Right atrium auricular region (tissue), 2 donors: ENCODE results near the gene PRPF8. TPM values are rescaled to one million over a fixed set of nuclear protein-coding genes. Genes with fewer than 3 reads are reported as not detected.
A peak's percentile ranks its signal among the peaks of the same experiment; 100 is the strongest.

ENCODE experiments used
- DNase-seq: peaks from one replicate; pipeline ENCODE4 v3.0.0-alpha.2; 2019; ENCODE audit warnings: low spot score
- H3K27ac ChIP-seq, 2 donors: fragments of 200-600 bp; sonication (generic); 1 replicate in 1 of 2; 2 replicates in 1 of 2; pipeline ENCODE4 v1.5.1; 2016 to 2019
- H3K27me3 ChIP-seq, 2 donors: fragments of 200-600 bp; sonication (generic); one replicate each; pipeline versions ENCODE4 v1.5.1 to v1.6.0; 2017 to 2019
- H3K36me3 ChIP-seq: fragments of 200-600 bp; sonication (generic); one replicate; pipeline ENCODE4 v1.5.1; 2016
- H3K4me1 ChIP-seq, 2 donors: fragments of 200-600 bp; sonication (generic); one replicate each; pipeline versions ENCODE4 v1.5.1 to v1.6.0; 2017 to 2019
- H3K4me3 ChIP-seq, 2 donors: fragments of 200-600 bp; sonication (generic); 1 replicate in 1 of 2; 2 replicates in 1 of 2; pipeline ENCODE4 v1.5.1; 2017 to 2019; ENCODE audit warnings: mild to moderate bottlenecking in 1 of 2, moderate library complexity in 1 of 2
- H3K9me3 ChIP-seq, 2 donors: fragments of 200-600 bp; sonication (generic); one replicate each; pipeline ENCODE4 v1.5.1; 2019
- total RNA-seq, 2 donors: library from RNA; depleted of rRNA; stranded (reverse); fragments of >200 nt; gene quantifications; one replicate each; pipeline ENCODE4 v1.1.0, GENCODE V29; 2016
- TF ChIP-seq, protein P1 (sequence below), 2 donors: fragments of 200-600 bp; sonication (generic); IDR thresholded peaks; one replicate each; pipeline ENCODE4 v1.5.1; 2019; ENCODE audit warnings: antibody characterized with exemption in 2 of 2

The PRPF8 gene
- total RNA-seq, 2 donors from 2014 or later, result 90.1 to 144 TPM

DNA sequence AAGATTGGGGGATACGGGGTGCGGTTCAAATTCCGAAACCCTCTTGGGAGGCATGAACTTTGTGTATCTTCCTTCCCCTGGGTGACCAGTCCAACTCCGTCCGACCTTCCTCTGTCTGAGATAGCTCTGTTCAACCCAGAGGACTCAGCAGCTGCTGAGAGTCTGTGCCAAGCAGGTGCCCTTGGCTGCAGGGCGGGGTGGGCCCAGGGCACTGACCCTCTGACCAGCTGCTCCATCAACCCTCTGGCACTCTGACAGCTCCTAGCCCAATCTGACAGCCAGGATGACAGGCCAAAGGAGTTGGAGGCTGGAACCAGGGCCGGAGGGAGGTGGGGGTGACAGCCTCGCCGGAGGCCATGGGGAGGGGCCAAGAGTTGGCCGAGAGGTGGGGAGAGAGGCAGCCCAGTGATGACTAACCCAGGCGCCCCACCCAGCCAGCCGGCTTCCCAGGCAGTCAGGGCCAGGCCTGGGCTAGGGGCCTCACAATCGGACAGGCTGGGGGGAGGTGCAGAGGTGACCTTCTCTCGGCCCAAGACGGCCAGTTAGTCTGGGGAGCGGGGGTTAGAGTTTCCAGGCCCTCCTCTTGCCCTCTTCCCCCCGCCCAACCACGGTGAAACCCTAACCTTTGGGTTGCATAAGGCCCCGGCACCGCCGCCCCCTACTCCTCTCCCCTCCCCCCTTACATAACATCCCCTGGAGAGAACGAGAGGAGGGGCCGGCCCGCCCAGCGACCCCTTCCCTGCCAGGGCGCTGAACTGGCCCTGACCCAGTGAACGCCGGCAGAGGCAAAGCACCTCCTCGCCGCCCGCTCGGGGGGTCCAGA is 30.5 kb upstream of the PRPF8 start:
- Histone ChIP-seq H3K4me3 (peak overlapping the region; percentile 86 to 100), H3K9me3 (no peaks in the 10 kb centered on the region), H3K4me1 (peaks cover 0 to 60% of the 10 kb centered on the region in 2 donors), H3K27ac (peak overlapping the region; percentile 100), H3K36me3 (peaks cover 42% of the 10 kb centered on the region), H3K27me3 (no peaks in the 10 kb centered on the region)
- TF ChIP-seq, protein P1, sequence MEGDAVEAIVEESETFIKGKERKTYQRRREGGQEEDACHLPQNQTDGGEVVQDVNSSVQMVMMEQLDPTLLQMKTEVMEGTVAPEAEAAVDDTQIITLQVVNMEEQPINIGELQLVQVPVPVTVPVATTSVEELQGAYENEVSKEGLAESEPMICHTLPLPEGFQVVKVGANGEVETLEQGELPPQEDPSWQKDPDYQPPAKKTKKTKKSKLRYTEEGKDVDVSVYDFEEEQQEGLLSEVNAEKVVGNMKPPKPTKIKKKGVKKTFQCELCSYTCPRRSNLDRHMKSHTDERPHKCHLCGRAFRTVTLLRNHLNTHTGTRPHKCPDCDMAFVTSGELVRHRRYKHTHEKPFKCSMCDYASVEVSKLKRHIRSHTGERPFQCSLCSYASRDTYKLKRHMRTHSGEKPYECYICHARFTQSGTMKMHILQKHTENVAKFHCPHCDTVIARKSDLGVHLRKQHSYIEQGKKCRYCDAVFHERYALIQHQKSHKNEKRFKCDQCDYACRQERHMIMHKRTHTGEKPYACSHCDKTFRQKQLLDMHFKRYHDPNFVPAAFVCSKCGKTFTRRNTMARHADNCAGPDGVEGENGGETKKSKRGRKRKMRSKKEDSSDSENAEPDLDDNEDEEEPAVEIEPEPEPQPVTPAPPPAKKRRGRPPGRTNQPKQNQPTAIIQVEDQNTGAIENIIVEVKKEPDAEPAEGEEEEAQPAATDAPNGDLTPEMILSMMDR (IDR thresholded peaks at IDR 0.05), result no peak
- DNase-seq, result peak; percentile 95

DNA sequence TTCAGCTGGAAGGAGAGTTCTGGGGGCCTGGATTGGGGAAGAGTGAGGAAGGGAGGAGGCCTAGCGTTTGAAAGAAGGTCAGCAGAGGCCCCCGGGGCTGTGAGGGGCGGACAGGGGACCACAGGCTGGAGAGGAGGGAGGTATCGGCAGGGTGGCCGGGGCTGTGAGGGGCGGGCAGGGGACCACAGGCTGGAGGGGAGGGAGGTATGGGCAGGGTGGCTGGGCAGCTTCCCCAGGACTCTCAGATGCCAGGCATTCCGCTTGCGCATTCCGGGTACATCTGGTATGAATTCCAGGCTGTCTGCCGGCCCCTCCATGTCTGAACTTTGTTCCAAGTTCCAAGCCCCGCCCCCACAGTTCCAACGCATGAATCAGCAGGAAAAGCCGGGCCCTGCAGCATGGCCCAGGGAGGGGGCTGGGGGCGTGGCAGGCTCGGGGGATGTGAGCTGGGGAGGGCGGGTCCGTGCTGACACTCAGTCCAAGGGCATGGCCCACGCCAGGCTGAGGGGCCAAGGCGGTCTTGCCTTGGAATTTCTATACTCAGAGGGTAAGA is 29.8 kb upstream of the PRPF8 start:
- peaks cover 42% of the 10 kb centered on the region for H3K36me3 ChIP-seq
- peak; percentile 99 for DNase-seq
- H3K27ac ChIP-seq, result peak overlapping the region; percentile 100
- TF ChIP-seq, protein P1 (IDR thresholded peaks at IDR 0.05), result no peak
- H3K4me1 ChIP-seq, result peaks cover 0 to 65% of the 10 kb centered on the region in 2 donors
- H3K27me3 ChIP-seq, result no peaks in the 10 kb centered on the region
- peak overlapping the region; percentile 86 to 100 for H3K4me3 ChIP-seq
- H3K9me3 ChIP-seq, result no peaks in the 10 kb centered on the region

DNA sequence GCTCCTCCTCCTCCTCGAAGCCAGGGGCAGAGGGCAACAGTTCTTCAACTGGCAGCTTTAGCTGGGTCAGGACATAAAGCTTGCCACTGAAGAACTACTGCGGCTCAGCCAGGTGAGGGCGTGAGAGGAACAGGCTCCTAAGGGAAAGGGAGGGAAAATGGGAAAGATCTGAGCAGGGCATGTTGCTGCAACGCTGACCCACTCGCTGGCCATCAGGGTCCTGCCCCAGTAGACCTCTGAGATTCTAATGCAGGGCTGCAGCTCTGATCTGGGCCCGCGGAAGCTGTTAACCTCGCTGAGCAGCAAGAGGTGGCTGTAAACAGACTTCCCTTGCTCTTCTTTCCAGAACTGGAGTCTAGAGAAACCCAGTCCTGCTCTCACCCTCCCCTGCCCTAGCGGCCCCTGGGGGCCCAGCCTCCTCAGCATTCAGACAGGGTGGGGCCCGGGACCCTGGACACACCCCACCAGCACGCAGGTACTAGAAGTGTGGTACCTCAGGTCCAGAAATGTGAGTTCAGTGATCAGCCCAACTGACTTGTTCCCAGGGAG is 29.3 kb upstream of the PRPF8 start:
- peaks cover 42% of the 10 kb centered on the region for H3K36me3 ChIP-seq
- TF ChIP-seq, protein P1 (IDR thresholded peaks at IDR 0.05), result no peak
- H3K4me3 ChIP-seq, result peak overlapping the region; percentile 86 to 100
- H3K9me3 ChIP-seq, result no peaks in the 10 kb centered on the region
- H3K27me3 ChIP-seq, result no peaks in the 10 kb centered on the region
- peak overlapping the region; percentile 100 for H3K27ac ChIP-seq
- peaks cover 0 to 67% of the 10 kb centered on the region in 2 donors for H3K4me1 ChIP-seq
- no peak for DNase-seq

DNA sequence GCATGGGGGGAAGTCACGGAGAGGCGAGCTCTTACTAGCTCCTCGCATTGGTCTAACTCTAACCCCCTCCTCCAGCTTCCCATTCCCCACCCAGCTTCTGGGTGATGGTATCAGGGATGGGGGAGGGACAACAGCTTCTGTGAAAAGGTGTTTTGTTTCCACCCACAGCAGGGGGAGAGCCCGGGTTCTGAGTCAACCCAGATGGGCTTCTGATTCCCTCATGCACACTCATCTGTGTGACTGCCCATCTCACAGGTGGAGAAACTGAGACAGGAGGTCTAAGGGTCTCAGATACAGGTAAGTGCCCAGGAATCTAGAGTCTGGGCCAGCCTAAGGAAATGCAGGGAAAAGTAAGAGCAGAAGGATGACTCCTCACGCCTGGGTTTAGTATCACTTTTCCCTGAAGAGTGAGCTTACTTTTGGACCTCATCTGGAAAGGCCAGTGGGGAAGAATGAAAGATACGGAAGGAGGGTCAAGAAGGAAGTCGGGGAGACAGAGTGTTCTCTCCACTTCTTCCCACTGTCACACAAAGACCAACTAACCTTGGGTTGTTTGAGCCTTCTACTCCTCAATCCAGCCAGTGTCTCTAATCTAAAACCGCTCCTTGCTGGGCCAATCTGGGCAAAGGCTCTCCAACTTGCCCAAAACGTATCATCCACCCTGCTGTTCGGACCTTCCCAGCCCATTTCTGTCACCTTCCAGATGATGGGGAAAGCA is 28.7 kb upstream of the PRPF8 start:
- Histone ChIP-seq H3K27me3 (no peaks in the 10 kb centered on the region), H3K4me3 (peak overlapping the region; percentile 86 to 100), H3K4me1 (peaks cover 0 to 61% of the 10 kb centered on the region in 2 donors), H3K36me3 (peaks cover 42% of the 10 kb centered on the region), H3K9me3 (no peaks in the 10 kb centered on the region), H3K27ac (peak overlapping the region; percentile 100)
- no peak for DNase-seq
- TF ChIP-seq, protein P1 (IDR thresholded peaks at IDR 0.05), result no peak

DNA sequence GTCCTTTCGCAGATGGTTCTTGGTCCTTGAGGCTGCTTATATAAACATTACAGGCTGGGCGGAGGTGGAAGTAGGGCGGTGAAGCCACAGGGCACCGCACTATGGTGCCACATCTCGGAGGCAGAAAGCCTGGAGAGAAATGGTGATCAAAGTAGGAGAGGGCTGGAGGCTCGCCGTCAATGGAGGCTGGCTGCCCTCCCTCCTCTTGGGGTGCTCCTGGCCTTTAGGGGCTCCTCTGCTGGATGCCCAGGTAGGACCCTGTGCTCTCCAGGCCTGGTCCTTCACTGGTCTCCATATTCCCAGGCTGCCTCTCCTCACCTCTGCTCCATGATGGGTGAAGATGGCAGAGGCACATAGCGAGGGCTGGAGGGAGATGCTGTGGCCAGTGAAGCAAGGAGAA is 27.6 kb upstream of the PRPF8 start:
- Histone ChIP-seq H3K4me3 (no peak overlapping the region), H3K4me1 (peaks cover 0 to 51% of the 10 kb centered on the region in 2 donors)

More for the DNA sequence above, 27.6 kb upstream of the PRPF8 start:
- DNase-seq, result no peak
- Histone ChIP-seq H3K27me3 (no peaks in the 10 kb centered on the region), H3K9me3 (no peaks in the 10 kb centered on the region), H3K36me3 (peaks cover 48% of the 10 kb centered on the region), H3K27ac (no peak overlapping the region)
- TF ChIP-seq, protein P1 (IDR thresholded peaks at IDR 0.05), result no peak
